ENCODE results near the gene DUS1L. TPM values are rescaled to one million over a fixed set of nuclear protein-coding genes. Genes with fewer than 3 reads are reported as not detected.
A peak's percentile ranks its signal among the peaks of the same experiment; 100 is the strongest.

Gene DUS1L
- total RNA-seq, 1 donor from 2014 or later: 35.6 TPM

- DNase-seq (ENCODE audit: low read depth in 2 of 2): no peak
These were observed 9.5 kb downstream of the DUS1L start for GRCh38 chr17:82055965-82056728.

DNA sequence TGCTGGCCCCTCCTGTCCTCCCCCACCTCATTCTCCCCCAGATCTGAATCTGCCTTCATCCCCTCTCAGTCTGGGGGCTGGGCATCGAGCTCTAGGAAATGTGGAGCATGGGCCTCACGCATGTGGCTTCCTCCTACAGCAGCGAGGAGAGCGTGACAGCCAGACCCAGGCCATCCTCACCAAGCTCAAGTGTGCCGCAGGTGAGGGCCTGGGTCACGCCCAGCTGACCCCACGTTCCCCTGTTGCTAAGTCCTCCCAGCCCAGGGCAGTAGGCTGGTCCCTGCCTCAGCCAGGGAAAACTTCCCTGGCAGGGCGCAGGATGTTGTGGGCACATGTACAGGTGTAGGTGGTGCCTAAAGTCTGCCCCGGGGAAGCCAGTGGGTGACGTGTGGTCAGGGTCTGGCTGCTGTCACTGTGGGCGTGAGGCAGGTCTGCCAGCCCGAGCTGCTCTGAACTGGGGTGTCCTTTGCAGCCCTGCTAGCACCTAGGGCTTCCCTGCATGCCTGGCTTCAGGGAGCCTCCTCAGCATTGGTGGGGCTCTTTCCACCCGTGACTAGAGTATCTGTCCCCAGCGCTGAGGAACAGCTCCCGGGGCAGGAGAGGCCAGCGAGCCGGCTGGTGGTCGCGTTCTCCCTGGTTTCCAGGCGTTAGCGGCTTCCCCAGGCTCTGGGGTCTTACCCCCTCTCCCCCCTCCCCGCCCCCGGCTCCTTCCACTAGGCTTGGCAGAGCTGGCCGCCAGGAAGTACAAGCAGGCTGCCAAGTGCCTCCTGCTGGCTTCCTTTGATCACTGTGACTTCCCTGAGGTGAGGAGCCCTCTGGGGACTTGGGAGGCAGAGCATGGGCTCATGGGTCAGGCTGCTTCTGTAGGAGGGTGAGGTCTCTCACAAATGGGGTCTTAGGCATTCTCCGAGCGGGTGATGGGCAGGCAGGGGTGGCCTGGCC lies 10.3 kb downstream of the DUS1L start:
- no peak for DNase-seq (ENCODE audit: low read depth in 2 of 2)

GRCh38 chr17:82054351-82055022 lies 11.1 kb downstream of the DUS1L start:
- no peak for DNase-seq (ENCODE audit: low read depth in 2 of 2)

GRCh38 chr17:82053556-82054263 lies 11.9 kb downstream of the DUS1L start:
- DNase-seq (ENCODE audit: low read depth in 2 of 2): no peak

DNA sequence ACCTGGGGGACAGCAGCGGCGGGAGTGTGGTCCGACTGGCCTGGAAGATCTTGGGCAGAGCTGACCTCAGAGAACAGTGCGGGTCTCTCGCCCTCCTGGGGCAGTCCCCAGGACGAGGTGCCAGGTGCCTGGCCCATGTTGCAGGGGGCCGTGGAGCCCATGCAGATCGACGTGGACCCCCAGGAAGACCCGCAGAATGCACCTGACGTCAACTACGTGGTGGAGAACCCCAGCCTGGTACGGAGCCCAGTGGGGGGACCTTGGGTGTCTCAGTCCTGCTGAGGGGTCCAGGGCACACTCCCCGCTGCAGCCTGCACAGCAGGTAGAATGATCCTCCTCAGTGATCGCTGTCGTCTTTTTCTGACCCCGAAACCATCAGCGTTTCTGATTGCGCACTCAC lies 12.5 kb downstream of the DUS1L start:
- DNase-seq (ENCODE audit: low read depth in 2 of 2): no peak

DNA sequence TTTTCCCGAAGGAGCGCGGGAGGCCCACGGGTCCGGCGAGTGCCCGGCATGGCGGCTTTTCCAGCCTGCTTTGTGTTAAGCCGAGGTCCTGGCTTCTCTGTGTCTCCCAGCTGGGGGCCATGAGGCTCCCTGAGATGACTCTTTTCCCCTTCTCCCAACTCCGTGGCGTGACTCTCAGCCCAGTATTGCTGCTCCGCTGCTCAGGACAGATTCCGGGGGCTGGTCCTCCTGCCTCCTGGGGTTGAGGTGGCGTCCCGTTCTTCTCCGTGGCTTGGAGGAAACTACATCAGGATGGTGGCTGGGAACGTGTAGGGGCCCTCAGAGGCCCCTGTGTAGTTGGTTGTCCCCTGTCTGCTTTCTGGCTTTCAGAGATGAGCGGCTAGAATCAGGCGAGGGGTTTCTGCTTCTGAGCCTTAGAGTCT lies 13.0 kb downstream of the DUS1L start:
- no peak for DNase-seq (ENCODE audit: low read depth in 2 of 2)

- peak in 1 of 2 donors; percentile 58 for DNase-seq (ENCODE audit: low read depth in 2 of 2)
These were observed 13.6 kb downstream of the DUS1L start, which contains the start of the genes GPS1 and RFNG for GRCh38 chr17:82051776-82052637. TSS of gene GPS1 (plus strand) at chr17:82051898. CDS start at chr17:82051932, 34 bp downstream. TSS of gene RFNG (minus strand) at chr17:82051811. CDS start at chr17:82051766, 45 bp downstream.

GRCh38 chr17:82050761-82051641 lies 14.6 kb downstream of the DUS1L start:
- DNase-seq (ENCODE audit: low read depth in 2 of 2): no peak

DNA sequence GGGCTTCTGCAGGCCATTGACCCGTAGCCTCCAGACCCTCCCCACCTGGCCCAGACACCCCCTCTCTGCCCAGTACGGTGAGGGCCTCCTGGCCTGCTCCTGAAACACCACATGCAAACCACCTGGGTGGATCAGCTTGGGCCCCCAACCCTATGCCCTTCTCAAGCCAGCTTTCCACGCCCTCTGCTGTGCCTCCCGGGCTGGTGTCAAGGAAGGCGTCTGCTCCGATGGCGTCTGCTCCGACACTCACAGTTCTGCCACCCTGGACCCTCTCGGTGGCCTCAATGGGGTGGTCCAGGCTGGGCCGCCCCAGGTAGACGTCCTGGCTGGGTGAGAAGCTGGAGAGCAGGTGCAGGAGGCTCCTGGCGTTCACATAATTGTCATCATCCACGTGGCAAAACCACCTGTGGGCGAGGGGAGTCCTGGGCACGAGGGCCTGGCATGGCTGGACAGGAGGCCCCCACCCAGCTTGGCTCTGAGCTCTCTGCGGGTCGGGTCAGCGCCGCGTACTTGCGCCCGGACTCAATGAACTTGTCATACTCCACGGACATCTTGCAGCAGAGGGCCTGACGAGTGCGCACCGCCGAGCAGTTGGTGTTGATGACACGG lies 15.3 kb downstream of the DUS1L start:
- DNase-seq (ENCODE audit: low read depth in 2 of 2): no peak

DNA sequence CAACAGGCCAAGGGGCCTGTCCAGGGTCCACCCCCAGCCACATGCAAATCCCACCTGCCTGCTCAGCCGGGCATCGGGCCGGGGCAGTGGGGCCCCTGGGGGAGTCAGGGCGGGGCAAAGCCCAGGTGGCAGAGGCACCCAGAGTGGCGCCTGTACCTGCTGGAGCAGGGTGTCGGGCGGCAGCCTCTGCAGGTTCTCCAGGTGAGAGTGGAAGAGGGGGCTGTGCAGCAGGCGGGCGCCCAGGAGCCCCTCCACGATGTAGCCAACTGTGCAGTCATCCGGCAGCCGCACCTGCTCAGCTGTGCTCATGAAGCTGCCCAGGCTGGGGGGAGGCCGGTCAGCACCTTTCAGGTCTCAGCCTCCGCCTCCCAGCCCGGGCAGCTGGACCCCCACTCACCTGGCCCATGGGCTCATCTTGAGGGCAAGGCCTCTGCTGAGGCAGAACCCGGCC lies 16.1 kb downstream of the DUS1L start:
- DNase-seq (ENCODE audit: low read depth in 2 of 2): no peak

- no peak for DNase-seq (ENCODE audit: low read depth in 2 of 2)
These were observed 16.5 kb downstream of the DUS1L start for GRCh38 chr17:82049106-82049505.

DNA sequence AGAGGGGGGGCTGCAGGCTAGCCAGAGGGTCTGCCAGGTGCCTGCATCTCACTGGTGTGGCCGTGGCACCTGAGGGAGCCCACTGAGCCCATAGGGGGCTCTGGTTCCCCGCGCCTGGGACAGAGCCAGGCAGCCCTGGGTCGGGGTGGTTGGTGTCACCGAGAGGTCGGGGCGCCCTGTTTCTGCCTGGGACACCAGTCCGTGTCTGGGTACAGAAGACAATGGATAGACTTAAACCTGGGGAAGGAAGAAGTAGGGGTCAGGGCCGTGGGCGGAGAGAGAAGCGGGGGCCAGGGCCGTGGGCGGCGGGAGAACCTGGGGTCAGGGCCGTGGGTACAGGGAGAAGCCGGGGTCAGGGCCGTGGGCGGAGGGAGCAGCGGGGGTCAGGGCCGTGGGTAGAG lies 17.0 kb downstream of the DUS1L start:
- no peak for DNase-seq (ENCODE audit: low read depth in 2 of 2)

DNA sequence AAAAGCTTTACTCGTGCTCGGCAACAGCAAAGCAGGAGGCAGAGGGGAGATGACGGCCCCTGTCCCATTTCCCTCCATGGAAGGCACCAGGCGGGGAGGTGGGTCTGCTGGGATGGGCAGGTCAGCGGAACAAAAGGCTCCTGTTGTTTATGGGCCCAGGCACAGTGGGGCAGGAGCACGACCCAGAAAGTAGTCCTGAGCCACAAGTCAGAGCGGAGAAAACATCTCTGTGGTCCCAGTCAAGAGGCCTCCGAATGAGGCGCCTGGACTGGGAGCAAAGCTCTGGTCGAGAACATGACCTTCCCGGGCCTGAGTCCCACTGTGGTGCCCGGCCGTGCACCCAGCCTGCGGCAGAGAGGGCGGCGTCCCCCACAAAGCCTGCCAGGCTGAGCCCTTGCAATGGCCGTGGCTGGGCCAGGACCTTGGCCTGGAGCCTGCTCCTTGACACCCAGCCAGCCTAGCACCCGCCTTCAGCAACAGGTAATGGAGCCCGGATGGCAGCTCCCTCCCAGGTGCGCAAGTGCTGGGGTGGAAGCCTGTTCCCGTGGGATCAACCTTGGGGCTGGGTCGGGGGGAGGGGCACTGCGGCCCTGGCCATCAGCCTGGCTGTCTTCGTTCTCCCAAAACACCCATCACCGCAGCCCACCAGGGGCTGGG lies 17.6 kb downstream of the DUS1L start:
- no peak for DNase-seq (ENCODE audit: low read depth in 2 of 2)

DNA sequence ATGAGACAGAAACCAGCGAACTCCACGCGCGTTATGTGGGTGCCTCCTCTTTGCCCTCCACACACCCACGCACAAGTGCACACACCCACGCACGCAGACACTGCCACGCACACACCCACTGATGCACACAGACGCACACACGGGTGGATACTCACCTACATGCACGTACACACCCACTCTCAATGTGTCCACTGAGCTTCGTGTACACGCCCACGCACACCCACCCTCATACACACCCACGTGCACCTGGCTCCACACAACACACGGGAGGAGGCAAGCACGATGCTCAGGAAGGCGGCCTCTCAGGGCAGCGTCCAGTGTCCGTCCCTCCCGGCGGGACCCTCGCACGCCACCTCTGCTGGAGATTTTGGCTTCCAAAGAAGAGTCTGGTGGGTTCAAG lies 18.2 kb downstream of the DUS1L start:
- DNase-seq (ENCODE audit: low read depth in 2 of 2): no peak

GRCh38 chr17:82046903-82047302 lies 18.7 kb downstream of the DUS1L start:
- DNase-seq (ENCODE audit: low read depth in 2 of 2): no peak

GRCh38 chr17:82045936-82046484 lies 19.6 kb downstream of the DUS1L start:
- DNase-seq (ENCODE audit: low read depth in 2 of 2): no peak

DNA sequence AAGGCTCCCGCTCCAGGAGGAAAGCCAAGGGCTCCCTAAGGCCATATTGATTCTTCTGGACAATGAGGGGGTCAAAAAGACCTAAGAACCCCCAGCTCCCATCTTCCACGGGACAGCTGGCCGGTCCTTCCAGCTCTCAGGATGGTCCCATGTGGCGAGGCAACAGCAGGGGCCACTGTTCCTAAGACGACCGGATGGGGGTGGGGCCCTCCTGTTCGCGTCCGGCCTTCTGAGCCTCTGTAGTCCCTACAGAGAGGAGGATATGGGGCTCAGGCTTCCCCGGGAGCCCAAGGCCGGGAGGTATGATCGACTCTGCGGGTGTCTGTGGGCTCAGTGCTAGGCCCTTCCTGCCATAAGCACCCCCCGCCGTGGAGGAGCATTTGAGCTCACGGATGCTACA lies 22.1 kb downstream of the DUS1L start:
- DNase-seq (ENCODE audit: low read depth in 2 of 2): no peak

DNA sequence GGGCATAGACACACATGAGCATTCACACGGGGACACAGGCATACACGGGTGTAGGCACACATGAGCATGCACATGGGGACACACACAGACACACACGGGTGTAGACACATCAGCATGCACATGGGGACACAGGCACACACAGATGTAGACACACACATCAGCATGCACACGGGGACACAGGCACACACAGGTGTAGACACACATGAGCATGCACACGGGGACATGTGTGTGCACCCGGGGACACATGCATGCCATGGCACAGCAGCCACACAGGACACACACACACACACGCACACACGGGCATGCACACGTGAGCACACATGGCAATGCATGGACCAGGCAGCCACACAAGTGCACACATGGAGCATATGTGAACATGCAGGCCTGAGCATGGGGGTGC lies 23.0 kb downstream of the DUS1L start:
- DNase-seq (ENCODE audit: low read depth in 2 of 2): no peak

All from dermis microvascular lymphatic vessel endothelial cell (primary cell).